ENCODE results near the gene SAMD13.

Gene SAMD13

DNA sequence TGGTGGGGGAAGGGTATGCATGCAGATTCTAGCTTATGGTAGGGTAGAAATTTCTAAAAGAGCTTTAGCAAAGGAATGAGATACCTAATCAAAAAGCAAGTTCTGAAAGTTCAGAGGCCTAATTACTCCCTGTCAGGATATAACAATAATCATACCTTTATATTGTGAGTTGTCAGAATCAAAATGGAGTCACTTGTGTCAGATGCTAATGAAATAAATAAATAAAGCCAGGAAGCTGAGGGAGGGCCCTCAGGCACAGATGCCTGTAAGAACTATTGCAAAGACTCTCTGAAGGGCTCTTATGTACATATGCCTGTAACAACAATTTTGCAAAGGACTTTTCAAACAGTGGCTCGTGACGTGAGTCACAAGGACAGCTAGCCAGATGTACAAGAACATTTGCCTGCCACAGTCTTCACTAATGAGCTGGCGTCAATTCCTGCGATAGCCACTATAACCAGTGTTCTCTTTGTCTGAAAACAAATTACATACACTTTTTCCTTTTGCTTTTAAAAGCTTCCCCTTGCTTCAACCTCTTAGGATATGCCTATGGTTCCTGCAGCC, 69.4 kb downstream of the SAMD13 start:
- no peak for DNase-seq (ENCODE audit: low read depth in 3 of 3)

GRCh38 chr1:84373436-84374141, 72.1 kb downstream of the SAMD13 start:
- no peak for DNase-seq (ENCODE audit: low read depth in 3 of 3)

DNA sequence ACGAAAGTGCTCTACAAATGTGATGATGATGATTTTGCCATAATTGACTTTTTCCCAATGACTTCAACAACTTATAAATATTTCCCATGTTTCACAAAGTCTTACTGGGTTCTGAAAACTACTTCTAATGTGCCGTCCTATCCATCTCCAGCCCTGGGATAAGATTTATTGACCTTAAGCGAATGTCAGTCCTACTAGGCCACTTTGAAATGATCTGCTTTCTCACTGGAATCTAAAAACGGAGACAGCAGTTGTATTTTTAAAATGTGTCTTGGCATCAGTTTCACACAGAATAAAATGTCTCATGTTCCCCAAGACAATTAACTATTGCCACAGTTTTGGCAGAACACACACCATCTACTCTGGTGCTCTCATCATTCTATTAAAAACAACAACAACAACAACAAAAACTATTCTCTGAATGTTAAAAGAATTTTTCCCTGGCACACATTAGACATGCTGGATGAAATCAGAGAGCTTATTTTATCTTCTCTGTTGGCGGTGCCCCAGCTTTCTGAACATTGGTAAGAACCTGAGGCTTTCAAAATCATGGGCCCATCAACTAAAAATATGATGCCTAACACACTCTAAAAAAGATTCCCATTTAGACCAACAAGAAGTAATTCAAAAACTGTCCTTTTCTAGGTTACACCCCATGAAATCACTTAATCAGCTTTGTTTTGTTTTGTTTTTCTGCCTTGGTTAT, 73.6 kb downstream of the SAMD13 start:
- no peak for DNase-seq (ENCODE audit: low read depth in 3 of 3)

GRCh38 chr1:84376000-84376910, 74.7 kb downstream of the SAMD13 start:
- no peak for DNase-seq (ENCODE audit: low read depth in 3 of 3)

GRCh38 chr1:84377480-84378095, 76.1 kb downstream of the SAMD13 start:
- no peak for DNase-seq (ENCODE audit: low read depth in 3 of 3)

- DNase-seq (ENCODE audit: low read depth in 3 of 3) = no peak
Measured at GRCh38 chr1:84379138-84379916, 77.8 kb downstream of the SAMD13 start.

GRCh38 chr1:84379917-84380180, 78.3 kb downstream of the SAMD13 start:
- DNase-seq (ENCODE audit: low read depth in 3 of 3) = no peak

DNA sequence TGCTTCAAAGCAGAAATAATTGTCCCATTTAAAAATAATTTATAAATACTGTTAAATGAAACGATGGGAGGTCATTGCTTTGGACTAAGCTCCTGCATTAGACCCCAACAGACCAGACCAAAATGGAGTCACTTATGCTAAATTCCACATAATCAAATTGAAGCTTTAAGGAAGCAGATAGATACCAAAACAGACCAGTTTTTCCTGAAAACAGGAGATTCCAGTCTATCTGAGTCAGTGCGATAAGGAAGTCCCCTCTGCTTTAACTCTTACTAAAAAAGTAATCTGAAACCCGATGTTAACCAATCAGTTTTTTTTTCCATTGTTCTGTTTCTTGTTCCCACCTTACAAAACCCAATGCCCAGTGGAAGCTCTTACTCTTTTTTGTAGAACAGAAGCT, 80.6 kb downstream of the SAMD13 start:
- no peak for DNase-seq (ENCODE audit: low read depth in 3 of 3)

DNA sequence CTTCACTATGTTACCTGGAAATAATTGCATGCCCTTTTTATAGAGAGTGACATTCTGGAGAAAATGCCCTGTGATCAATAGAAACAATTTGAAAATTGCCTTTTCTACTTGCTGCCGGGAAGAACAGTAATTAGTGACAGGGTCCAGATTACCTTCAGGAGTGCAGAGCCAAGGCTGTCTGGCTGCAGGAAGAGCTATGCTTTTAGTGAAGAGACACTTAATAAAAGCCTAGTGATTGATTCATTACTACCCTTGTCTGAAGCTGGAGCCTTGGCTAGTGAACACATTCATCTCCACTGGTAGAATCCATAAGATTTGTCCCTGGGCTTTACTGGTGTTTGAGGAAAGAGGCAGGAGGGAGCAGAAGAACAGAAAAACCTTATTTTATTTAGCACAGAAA, 83.8 kb downstream of the SAMD13 start:
- no peak for DNase-seq (ENCODE audit: low read depth in 3 of 3)

GRCh38 chr1:84386716-84387479, 85.4 kb downstream of the SAMD13 start:
- DNase-seq (ENCODE audit: low read depth in 3 of 3) = no peak

DNA sequence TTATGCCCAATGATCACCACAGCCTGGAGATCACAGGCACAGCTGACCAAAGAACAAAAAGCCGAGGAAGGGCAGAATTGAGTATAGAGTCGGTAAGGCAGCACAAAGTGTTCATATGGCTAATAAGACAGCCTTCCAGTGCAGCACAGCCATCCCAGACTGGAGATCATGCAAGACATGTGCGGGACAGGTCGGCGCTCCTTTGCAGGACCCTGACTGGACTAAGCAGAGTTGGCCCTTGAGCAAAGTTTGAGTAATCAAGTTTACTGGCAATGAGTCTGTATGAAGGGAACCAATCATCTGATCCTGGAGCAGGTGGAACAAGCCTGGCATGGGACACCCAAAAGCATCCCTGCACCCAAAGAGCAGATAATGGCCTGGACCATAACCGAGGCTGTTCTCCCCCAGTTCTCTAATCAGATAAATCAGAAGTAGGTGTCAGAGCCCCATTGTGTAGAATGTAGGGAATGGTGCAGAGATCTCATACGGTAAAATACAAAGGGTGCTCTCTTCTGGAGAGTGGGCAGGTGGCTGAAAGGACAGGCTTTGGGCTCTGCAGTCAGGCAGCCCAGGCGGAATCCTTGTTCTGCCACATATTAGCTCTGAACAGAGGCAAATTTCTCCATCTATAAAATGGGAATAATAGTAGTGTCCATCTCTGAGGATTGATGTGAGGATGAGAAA, 86.1 kb downstream of the SAMD13 start:
- DNase-seq (ENCODE audit: low read depth in 3 of 3) = no peak

DNA sequence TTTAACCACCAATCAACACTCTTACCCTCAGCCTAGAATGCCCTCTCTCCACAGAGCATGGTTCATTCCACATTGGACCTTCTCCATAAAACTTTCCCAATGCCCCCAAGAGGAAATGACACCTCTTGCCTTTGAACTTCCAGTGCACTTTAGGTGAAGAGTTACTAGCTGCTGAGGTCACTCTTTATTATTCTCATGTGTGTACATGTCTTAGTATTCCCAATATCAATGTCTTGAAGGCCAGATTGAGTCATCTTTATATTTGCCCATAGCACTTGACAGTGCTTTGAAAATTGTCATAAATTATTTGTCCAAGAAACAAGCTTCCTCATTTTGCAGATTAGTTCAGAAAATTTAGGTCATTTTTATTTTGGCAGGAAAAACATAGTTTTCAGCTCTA, 88.7 kb downstream of the SAMD13 start:
- DNase-seq (ENCODE audit: low read depth in 3 of 3) = no peak

DNA sequence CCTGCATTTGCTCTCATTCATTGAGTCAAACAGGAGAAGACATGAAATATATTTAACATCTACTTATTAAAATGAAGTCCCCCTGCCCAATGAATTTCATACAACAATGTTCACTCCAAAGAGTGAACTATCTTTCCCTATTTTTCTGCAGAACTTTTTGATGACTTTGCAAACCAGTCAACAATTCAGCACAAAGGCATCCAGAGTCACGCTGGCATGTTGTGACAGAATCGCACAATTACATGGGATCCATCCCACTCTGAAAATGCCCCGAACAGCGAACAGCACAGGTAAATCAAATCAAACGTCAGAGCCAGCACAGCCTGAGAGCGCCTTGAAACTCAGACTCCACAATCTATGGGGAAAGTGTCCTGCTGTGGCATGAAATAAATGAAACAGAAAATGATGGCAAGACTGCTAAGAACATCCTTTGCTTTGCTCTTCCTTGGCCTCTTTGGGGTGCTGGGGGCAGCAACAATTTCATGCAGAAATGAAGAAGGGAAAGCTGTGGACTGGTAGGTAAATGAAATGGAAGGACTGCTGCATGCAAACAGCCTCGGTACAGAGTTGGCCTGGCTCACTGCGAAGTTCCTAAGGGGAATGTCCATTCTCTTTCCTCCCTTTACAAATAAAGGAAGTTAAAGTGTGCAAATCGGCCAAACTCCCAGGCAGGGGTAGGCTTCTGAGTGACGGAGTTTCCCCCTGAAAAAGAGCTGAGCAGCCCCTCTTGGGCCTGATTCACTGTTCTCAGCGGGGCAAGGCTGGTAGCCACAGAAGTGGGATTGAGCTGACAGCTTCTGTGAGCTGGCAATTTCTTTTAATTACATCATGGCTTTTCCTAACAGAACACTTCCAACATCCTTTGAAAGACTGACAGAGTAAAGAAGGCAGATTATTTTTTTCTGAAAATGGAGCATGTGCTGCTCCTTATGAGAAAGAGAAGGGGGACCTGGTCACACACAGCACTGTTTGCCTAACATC, 97.0 kb downstream of the SAMD13 start, which contains the start of gene DNASE2B:
DNASE2B (plus strand) TSS at position 310 of the 981 bp plus-strand sequence; CDS start at position 391, 81 bp downstream.
- DNase-seq (ENCODE audit: low read depth in 3 of 3) = no peak

Measured in stimulated activated CD4-positive, alpha-beta T cell treated with anti-CD3 and anti-CD28 coated beads, TNF-alpha, amount 100 ng/mL, for 48 hours (primary cell).